ENCODE data around the gene SCARF1.

The SCARF1 gene

DNA sequence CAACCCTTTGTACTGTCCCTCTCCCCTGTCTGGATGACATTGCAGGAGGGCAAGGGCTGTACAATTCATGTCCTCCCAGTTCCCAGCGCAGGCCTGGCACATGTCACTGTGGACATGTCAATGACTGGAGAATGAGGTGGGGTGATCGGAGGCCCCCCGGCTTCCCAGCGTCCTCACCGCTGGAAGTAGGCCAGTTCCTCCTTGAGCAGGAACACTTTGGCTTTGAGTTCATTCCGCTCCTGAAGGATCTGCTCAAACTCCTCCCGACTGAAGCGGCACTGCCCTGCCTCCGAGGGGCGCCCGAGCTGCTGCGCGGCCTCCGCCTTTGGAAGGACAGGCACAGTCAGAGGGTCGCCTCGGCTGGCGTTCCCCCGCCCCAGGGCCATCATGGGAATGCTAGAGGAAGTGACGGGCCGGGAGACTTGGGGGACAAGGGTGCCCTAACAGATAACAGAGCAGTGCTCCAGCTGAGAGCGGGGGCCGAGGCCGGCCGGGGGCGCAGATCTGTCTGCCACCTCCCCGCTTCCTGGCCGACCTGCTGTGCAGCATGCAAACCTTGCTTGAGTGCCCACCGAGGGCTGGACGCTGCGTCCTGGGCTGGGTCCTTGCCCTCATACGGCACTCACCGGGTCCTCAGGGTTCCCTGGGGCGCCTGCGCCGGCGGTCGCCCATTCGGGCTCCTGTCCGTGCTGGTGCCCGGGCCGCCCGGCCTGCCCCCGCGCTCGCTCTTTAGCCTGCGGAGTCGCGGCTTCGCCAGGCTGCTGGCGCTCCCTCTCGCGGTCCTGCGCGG, 2.8 kb upstream of the SCARF1 start:
- FAIRE-seq: no peak

DNA sequence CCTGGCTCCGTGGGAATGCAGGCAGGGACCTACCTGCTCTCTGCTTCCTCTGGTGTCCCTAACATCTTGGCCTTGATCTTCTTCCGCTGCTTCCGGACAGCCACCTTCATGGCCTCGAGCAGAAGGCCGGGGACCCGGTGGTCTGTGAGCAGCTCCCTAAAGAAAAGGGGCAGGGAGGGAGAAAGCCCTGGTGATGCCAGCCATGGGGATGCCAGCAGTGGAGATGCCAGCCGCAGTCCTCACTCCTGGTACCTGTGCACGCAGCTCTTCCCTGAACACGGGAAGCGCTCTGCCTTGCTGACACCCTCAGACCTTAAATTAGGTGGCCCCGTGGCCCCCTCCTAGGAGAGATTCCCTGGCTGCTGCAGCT, 2.3 kb upstream of the SCARF1 start:
- no peak for FAIRE-seq

DNA sequence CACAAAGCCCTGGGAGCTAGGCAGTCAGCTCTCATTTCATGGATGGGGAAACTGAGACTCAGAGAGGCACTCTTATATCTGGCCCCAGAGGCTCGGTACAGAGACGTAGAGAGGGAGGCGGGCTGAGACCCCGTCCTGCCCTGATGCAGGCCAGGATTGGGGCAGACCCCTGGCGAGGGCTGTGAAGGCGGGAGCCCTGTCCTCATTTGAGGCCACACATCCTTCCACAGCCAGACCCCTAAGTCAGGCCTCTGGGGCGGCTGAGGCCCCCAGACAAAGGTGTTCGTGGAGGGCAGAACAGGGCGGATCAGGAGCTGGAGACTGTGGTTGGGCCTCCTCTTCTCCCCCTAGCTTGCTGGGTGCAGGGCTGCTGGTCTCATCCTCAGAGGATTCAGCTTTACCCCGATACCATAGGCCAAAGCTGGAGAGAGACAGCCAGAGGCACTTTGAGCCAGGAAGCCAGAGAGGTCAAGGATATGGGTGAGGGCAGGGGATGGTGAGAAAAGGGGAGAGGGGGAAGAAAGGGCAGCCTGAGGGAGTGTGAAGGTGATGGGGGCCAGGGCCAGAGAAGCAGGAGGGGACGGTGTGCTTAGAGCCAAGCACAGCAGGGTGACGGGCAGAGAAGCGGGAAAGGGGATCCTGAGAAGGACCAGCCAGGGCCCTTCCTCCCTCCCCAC, 805 bp upstream of the SCARF1 start:
- FAIRE-seq: no peak

GRCh38 chr17:1644493-1645206, 882 bp downstream of the SCARF1 start:
- FAIRE-seq: no peak

GRCh38 chr17:1643999-1644492, 1.5 kb downstream of the SCARF1 start:
- FAIRE-seq: no peak

DNA sequence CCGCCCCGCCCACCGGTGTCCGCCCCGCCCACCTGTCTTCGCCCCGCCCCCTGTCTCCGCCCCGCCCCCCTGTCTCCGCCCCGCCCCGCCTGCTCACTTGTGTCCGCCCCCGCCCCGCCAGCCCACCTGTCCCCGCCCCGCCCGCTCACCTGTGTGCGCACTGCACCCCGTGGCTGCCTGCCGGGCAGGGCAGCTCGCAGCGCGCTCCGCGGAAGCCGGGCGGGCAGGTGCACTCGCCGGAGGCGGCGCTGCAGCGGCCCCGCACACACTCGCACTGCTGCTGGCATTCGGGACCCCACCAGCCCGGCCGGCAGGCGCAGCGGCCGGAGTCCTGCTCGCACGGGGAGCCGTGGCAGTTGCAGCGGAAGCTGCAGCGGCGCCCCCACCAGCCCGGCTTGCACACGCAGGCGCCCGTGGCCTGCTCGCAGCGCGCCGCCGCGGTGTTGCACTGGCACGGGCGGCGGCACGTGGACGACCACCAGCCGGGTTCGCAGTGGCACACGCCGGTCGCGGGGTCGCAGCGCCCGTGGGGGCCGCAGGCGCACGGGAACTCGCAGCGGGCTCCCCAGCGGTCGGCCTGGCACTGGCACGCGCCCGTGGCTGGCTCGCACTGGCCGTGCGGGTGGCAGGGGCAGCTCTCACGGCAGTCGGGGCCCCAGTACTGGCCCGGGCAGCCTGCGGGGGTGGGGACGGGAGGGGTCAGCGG, 2.1 kb downstream of the SCARF1 start:
- FAIRE-seq: no peak

DNA sequence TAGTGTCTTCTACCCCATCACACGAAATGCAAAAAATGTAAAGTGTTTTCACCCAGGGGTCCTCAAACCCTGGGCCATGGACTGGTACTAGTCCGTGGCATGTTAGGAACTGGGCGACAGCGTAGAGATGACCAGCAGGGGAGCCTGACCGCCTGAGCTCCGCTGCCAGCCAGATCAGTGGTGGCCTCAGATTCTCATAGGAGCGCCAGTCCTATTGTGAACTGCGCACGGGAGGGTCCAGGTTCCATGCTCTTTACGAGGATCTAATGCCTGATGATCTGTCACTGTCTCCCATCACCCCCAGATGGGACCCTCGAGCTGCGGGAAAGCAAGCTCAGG, 4.5 kb downstream of the SCARF1 start:
- FAIRE-seq: no peak

DNA sequence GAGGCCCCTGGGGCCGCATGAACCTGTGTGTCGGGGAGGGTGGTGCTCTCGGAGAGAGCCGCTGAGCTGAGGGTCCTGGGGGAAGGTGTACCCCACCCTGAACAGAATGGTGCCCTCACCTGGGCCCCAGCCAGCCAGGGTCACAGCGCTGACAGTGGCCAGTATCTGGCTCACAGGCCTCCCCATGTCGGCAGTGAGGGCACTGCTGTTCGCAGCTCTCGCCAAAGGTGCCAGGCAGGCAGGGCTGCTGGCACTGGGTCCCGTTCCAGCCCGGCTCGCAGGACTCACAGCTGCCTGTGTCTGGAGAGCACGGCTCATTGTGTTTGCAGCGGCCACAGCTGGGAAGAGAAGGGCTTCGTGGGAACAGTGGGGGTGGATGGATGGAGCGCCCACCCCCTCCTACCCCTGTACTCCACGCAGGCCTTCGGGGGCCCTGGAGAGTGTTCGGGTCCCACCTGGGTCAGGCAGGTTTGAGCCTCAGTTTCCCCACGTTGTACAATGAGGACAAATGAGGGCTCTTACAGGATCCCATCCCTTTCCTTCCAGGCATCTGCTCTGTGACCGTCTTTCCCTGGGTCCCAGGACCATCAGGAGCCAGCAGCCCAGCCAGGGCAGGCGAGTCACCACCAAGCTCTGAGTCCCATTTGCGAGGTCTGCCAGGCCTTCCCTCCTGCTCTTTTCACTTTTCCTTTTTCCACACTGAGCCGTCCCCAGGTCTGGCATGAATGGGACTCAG, 5.0 kb downstream of the SCARF1 start:
- no peak for FAIRE-seq

- FAIRE-seq: no peak
Measured at GRCh38 chr17:1639549-1640180, 5.9 kb downstream of the SCARF1 start.

DNA sequence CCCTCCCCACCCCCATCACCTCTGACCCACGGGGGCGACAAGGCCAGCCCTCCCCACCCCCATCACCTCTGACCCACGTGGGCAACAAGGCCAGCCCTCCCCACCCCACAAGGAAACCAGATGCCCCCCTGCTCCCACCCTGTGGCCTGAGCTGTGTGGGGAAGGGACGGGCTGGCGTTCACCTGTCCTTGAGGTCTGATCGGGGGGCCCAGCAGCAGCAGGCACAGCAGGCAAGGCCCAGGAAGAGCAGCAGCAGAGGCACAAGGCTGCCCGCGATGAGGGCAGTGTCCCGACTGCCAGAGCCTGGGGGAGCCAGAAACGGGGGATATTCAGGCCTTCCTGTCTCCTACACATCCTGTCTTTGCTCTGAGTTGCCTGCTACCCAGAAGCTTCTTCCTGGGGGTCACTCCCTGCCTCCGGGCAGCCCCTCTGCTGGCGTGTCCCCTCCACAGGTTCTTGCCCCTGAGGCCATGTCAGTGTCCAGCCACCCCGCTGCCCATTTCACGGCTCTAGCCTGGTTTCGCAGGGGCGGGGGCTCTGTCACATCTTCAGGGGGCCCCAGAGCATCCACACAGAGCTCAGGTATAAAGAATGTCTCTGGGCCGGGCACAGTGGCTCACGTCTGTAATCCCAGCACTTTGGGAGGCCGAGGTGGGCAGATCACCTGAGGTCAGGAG, 6.8 kb downstream of the SCARF1 start:
- FAIRE-seq: no peak

- no peak for FAIRE-seq
Measured at GRCh38 chr17:1638171-1638590, 7.4 kb downstream of the SCARF1 start.

DNA sequence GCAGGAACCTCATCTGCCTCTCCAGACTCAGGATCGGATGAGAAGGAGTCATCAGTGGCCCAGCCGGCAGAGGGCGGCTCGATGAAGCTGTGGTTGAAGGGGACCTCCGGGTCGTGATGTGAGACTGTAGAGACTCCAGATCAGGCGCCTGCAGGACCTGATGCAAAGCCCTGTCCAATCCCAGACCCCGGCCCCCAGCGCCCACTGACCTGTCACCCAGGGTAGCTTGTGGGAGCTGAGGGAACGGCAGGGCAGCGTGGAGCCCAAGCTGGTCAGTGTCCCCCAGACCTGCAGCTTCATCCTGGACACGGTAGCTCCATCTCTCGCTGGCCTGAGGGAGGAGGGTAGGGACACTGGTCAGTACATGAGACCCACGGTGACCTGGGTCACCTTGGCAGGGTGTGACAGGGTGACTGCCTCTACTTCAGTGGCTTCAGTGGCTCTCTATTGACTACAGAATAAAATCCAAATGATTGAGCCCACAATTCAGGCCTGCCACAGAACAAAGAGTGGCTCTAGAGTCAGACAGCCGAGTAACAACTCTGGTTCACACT, 8.7 kb downstream of the SCARF1 start:
- no peak for FAIRE-seq

DNA sequence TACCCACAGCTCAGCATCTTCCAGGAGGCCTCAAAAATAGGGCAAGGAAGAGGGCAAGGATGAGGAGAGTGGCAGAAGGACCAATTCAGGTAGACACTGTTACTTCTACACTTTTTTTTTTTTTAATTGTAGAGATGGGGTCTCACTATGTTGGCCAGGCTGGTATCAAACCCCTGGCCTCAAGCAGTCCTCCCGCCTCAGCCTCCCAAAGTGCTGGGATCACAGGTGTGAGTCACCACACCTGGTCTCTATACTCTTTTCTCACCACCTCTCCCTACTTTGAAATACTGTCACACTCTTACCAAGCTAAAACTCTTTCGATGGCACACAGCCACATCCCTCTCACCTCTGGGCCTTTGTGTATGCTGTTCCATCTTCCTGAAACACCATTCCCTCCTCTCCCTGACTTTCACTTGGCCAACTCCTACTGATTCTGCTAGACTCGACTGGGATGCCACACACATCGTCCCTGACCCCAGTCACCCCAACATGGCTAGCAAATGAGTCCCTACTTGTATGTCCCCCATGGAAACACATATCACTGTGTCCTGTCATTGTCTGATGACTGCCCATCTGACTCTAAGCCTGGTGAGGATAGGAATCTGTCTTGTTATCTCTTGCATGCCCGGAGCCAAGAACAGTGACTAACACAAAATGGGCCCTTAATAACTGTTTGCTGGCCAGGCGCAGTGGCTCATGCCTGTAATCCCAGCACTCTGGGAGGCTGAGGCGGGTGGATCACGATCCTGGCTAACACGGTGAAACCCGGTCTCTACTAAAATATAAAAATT, 9.7 kb downstream of the SCARF1 start:
- no peak for FAIRE-seq

DNA sequence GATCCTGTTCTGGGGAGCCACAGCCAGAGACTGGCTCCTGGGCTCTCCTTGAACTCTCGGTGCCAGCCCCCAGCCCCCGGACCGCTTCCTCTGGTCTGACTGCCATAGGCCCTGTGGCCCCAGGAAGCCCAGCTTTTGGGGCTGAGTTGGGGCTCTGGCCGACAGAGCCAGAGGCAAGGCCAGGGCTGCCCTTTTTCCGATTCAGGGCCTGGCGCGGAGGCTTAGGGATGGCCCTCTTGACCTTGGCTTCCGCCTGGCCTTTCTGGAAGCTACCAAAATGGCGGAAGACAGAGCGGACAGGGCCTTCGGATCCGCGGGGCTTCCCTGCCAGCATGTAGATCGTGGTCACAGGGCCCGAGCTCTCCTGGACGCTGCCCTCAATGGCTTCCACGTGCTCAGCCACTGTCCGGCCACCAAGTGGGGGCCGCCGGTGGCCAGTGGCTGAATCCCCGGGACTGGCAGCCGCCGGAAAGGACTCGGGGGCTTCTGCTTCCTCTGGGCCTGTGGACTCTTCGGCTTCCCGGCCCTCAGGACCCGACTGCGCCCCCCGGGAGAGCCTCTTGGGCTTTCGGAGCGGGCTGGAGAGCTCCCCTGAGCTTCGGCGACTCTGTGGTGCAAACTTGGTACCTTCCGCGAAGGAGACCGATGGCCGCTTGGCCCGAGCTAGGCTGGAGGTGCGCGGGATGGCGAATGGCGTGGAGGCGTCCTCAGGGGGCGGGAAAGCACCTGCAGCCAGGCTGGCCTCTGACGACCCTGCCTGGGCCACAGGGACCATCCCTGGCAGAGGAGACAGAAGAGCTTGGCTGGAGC, 10.5 kb downstream of the SCARF1 start:
- FAIRE-seq: no peak

- no peak for FAIRE-seq
Measured at GRCh38 chr17:1630662-1631061, 14.9 kb downstream of the SCARF1 start.

DNA sequence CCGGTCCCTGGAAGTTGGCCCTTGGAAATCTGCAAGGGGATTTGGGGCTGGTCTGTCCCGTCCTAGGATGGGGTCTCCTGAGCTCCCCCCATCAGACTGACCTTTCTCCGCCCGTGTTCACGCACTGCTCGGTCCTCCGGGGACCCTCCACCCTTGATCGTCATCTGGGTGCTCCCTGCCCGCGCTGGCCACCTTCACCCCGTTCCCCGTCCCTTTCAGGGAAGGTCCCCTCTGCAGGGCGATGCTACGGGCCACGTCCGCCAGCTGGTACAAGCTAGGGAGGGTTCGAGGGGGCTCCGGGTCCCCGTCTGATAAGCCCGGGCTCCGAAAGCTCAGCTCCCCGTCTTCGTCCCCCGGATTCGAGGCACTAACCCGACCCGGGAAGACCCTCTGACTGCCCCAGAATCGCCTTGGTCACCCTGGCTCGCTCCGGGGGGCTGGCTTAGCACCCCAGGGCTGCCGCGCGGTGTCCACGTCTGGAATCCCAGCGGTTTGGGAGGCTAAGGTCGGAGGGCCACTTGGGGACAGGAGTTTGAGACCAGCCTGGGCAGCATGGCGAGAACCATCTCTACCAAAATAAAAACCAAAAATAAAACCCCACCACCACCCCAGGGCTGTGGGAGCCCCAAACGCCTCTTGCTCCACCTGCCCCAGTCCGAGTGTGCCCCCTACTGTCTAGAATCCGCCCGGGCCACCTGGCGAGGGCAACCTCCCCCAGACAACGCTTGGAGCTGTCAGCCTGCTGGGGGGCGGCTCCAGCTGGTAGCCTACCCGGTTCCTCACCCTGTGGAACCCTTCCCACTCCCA, 15.8 kb downstream of the SCARF1 start:
- no peak for FAIRE-seq

GRCh38 chr17:1628856-1629503, 16.6 kb downstream of the SCARF1 start:
- FAIRE-seq: peak; percentile 55

Measured in A204.1 (cell line).